NCI-H345 (cell line): ENCODE data around the gene CEL.

Source experiments
- DNase-seq: peaks from one replicate; lab custom pipeline; 2025; lab: John Stamatoyannopoulos, UW

The CEL gene

DNA sequence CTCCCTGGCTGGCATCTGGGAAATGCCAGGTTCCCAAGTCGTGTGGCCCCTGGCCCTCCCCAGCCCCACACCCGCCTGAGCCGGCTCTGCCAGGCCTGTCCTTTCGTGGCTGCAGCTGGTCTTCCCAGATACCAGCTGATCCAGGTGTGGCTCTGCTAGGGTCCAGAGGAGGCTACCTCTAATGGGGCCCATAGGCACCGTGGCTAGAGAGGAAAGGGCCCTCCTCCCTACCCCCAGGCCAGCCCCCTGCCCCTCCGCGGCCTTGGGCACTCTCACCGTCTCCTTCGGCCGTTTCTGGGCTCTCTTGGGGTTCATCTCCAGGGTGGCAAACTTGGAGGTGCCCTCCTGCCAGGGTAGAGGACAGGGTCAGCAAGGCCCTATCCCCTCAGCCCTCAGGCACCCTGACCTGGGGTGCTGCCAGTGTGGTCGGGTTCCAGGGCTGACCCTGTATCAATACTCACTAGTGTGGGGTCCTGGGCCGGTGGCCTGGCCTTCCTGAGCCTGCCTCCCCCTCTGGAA is 42.3 kb downstream of the CEL start:
- DNase-seq: no peak

DNA sequence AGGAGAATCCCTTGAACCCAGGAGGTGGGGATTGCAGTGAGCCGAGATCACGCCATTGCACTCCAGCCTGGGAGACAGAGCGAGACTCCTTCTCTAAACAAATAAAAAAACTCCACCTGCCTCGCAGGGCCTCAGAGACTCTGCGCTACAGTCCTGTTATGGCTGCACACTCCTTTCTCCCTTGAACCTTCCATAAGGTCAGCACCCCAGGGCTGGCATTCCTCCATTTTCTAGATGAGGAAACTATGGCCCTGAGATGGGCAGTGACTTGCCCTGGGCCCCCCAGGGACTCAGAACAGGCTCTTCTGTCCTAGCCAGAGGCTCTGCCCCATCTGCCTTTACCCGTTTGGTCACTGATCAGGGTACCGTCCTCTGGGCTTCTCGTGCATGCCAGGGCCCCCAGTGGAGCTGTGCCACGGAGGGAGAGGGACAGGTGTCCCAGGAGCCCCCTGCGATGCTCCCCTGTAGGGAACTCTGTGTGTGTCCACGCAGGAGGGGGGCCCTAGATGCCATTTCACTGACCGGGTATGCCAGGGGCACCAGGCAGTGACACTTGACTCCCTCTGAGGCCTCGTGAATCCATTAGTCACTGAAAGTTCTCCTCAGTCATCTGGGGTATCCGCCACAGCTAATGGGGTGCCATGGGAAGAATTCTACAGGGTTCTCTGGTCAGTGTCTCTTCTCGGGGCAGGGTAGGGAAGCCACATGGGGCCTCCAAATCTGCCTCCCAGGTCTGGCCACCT is 43.1 kb downstream of the CEL start:
- no peak for DNase-seq

DNA sequence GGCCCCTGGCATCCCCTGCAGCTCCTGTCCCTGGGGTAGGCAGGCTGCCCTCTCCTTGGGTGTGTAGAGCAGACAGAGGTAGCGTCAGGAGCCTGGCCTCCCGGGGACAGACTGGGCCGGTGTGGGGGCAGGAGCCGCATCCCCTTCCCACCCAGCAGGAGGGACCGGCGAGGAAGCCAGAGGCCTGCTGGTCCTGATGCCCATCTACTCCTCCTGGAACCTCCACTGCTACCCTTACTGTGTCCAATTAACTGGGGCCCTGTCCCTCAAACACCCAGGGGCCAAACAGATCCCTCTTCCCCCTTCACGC is 43.6 kb downstream of the CEL start:
- DNase-seq: no peak

DNA sequence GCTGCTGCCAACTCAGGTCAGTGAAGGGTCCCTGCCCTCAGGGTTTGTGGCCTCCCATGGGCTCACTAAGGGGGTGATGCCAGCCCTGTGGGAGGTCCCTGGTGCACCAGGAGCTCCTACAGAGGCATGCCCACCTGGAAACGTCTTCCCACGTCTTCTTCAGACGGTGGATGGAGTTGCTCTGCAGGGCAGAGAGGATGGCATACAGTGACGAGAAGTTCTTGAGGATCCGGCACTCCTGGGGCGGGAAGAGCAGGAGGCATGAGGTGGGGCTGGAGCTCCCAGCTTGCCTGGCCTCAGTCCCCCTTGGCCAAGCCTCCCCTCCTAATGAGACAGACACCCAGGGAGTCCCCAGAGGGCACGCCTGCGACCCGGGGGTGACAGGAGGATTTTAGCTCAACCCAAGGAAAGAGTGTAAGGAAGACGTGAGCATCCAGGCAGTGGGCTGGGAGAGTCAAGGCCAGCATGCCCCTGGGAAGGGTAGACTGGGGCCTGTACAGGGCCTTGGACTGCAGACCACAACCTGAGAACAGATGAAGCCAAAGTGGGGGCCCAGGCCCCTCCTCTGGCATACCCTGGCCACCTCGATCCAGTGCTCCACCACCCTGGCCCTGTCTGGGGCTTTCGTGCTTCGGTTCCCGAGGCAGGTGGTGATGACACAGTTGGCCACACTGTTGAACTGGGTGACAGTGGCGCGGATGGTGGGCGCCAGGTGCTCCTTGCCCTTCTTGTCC is 44.9 kb downstream of the CEL start:
- DNase-seq: no peak

DNA sequence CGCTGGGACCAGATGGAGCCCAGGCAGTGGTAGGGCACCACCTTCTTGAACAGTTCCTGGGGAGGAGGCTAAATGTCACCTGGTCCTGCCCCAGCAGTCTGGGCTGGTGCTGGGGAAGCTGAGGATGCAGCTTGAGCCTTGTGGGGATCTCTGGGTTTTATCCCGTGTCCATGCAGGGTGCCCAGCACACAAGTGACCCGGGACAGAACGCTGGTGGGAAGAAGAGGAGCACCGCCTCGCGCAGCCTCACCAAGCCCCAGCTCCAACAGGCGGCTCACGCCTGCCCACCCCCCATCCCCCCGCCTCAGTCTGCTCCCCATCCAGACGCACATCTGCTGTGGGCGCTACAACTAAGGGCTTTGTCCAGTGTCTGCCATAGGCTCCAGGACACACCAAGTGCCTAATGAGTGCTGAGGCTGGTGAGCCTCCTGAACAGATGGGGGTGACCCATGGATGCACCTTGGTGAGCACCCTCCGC is 45.5 kb downstream of the CEL start:
- DNase-seq: no peak

DNA sequence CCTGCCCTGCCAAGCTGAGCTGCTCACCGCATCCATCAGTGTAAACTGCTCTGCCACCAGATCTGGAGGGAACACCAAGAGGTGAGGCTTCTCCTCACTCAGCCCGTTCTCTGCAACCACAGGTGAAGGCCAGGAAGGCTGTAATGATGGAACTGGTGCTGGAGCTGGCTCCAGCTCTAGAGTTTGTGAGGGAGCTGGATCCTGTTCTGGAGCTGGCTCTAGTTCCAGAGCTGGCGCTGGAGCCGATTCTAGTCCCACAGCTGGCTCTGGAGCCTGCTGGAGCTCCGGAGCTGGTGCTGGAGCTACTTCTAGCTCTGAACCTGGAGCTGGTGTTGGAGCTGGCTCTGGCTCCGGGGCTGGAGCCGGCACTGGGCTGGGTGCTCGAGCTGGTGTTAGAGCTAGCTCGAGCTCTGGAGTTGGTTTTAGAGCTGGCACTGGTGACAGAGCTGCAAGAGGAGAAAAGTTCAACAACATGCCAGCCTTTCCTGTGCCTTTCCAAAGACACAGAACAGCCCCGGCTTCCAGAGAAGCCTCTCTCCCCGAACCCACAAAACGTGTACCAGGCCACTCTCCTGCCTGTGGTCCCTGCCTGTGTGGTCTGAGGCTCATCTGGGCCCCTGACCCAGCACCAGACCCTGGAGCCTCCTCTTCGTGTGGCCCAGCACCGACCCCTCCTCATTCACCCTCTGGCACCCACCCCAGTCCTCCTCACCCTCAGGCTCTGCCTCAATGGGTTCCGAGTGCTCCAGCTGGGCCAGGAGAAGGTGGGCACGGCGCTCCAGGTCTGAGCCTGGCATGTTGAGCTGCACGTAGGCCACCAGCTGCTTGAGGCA is 46.4 kb downstream of the CEL start:
- DNase-seq: no peak

DNA sequence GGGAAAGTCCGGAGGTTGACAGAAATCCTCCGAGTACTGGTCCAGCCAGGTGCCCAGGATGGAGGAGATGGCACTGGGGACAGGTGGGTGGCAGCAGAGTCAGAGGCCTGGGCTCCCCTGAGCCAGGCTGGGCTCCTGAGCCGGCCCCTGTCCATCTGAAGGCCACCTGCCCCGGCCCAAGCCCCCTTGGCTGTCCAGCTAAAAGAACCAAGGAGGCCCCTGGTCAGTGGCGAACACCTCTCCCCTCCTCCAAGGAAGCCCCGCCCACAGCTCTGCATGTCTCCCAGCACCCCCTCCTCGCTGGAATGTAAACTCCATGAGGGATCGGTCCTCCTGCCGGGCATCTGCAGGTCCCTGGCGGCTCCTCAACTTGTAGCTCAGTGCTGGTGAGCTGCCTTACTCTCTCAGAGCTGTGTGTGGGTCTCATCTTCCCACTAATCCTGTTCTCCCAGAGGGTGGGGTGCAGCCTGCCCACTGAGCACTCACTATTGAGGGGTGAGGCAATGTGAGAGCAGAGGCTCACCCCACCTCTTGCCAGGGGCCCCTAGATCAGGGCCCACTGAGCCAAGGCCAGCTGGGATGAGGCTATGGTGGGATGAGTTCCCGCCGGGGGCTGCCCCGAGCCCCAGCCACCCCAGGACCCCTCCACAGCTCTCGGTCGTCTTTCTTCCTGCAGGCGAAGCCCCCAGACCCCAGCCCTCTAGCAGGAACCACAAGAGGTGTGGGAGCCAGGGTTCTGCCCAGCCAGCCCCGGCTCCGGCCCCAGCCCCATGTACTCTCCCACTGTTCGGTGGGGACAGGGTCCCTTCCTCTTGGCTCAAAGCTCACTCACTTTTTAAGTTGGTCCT is 47.2 kb downstream of the CEL start:
- no peak for DNase-seq

DNA sequence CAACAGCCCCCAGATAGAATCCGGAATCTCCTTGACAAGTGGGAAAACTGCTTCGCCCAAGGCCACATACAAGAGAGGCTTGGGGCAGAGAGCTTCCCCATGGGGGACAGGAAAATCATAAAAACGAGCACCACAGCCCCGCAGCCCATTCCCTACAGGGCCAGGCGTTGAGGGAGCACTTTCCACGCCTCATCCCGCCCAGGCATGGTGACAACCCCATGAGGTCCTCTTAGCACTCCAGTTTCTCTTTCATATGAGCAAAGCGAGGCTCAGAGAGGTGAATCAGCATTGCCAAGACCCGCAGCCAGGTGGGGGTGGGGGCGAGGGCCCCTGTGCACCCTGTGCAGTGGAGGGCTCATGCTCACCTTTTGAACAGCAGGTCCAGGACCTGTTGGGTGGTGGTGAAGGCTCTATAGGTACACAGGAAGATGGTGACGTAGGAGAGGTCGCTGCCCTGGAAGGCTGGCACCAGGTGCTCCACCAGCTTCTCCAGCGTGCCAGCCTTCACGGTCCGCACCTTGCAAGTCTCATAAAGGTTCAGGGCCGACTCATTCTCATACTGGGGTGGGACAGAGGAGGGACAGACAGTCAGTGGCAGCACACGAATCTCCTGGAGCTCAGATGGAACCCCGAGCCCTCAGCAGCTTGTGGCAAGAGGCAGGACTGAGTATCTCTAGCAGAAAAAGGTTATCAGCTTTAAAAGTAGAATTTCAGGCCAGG is 48.3 kb downstream of the CEL start:
- no peak for DNase-seq

DNA sequence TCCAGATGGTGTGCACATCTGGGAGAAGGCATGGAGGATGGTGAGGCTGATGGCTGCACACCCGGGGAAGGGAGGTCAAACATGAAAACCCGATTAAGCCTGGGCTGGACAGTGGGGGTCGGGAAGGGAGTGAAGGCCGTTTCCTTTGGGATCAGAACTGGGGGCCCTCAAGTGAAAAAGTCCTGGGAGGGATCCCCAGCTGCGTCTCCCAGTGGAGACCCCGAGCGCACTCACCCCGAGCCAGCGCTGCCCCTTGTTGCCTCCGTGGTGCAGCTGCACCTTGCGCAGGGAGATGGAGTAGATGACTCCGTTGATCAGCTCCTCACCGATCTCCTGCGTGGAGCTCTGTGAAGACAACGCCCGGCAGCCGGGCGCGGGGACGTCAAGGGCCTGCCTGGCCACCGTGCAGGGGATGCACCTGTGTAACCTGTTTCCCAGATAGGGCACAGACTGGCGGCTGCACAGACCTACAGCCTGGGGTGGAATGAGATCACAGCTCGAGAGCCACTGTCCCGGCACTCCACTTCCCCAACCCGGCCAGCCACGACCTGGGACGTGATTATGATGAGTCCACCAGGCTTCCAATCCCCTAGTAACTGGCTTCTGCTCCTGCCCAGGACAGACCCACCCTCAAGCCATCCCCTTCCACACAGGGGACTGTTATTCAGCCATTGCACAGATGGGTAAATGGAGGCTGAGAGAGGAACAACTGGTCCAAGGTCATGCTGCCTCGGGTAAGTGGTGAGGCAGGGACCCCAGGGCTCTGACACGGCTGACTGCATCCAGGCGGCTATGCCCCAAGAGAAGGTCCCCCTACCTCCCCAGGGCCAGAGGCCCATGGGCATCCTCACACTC is 50.3 kb downstream of the CEL start:
- DNase-seq: no peak

DNA sequence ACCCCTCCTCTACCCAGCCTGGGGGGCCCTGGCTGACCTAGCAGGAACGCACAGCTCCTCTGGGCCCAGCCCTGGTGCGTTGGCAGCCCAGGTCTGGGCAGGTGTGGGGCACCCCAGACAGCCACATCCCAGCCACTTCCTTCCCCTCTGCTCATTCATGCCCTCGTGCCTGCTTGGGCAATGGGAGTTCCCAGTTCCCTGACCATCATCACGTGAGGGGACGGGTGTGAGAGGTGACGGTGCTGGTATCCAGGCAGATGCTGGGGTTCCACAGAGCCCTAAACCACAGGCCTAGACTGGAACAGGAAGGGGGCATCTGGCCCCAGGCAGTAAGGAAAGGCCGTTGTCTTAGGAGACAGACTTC is 50.9 kb downstream of the CEL start:
- no peak for DNase-seq

DNA sequence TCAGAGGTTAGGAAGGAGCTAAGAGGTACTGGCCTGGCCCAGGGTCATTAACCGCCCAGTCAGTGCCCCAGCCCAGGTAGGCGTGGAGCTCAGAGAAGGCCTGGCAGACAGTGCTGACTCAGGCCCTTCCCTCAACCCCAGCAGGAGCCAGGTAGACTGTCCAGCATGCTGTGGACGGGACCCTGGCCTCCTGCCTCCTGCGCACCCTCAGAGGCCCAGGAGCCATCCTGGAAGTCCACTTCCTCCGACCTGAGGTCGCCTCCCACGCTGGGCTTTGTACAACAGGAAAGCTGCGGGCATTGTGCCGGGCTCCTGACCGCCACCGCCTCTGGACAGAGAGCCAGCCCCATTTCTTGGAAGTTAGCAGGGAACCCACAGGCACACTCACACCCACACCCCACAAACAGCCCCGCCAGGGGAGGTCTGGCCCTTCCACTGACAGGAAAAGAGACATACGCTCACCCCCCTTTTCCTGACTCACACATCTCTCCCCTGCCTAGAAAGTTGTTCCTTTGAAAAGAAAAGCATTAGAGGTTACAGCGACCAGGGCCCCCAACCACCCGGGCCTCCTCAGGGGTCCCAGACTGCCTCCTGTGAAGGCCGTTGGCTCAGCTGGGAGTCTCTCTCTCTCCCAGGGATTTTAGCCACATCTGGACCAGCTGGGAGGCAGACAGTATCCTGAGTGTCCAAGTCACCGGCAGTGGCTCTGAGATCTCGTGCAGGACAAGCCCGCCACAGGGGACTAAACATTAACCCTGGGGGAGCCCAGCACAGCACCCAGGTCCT is 51.6 kb downstream of the CEL start:
- DNase-seq: no peak

DNA sequence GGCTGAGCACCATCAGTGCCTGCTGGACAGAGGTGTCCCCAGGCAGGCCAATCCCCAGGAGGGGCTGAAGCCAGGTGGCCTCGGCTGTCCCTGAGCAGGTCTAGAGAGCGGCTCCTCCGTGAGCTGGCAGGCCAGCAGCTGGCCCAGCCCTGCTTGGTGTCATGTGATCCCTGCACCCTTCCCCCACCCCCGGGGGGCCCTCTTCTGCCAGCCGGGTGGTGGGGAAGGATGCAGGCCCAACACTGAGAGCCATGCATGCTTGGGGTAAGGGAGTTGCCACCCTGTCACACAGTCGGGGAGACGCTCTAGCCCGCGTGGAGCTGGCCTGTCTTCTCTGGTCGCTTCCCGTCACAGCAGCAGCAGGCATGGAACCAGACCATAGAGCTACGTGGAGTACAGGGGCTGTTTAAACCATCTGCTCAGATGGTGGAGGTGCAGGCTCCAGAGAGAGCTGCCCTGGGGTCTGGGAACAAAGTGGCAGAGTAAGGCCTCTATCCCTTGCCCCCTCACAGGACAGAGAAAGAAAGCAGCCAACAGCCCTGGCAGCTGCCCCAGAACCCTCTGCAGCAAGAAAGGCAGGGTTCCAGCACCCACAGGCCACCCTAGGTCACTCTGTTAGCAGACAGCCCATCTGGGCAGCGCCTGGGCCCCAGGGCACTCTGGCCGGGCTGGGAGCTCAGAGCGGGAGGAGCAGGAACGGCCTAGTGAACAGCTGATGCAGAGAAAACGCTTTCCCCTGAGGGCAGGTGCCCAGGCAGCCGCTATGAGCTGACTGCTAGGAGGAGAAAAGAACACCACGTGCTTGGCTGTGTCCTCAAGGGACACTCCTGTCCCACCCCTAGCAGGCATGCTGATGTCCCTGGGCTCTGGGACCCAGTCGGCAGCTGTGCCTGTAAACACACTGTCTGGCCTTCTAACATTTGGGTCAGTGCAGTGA is 52.4 kb downstream of the CEL start:
- peak; percentile 36 for DNase-seq

DNA sequence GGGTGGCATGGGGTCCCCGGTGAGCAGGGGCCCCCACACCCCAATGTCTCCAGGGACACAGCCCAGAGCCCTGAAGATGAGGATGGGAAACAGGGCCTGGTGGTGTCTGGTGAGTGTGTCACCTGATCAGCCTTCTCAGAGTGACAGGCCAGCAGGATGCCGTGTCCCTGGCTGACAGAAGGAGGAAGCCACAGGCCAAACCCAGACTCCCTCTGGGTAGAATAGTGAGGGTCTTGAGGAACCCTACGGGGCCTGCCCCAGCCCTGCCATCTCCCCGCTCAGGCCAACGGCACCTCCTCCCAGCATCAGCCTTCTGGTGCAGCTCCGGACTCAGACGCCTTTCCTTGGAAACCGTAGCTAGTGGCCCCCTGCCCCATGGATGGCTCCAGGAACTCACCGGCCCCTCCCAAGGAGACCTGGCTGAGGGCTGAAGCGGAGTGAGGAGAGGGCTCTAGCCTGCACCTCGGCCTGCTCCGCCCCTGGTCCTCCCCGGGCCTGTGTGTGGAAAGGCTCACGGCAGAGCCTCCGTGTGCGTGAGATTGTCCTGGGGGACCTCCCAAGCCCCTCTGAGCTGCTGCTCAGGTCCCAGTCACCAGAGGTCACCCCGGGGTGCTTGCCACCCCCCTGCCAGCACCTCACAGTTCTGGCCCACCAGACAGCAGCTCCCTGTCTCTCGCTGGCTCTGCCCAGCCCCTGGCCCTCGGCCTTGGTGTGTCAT is 53.3 kb downstream of the CEL start:
- DNase-seq: no peak

DNA sequence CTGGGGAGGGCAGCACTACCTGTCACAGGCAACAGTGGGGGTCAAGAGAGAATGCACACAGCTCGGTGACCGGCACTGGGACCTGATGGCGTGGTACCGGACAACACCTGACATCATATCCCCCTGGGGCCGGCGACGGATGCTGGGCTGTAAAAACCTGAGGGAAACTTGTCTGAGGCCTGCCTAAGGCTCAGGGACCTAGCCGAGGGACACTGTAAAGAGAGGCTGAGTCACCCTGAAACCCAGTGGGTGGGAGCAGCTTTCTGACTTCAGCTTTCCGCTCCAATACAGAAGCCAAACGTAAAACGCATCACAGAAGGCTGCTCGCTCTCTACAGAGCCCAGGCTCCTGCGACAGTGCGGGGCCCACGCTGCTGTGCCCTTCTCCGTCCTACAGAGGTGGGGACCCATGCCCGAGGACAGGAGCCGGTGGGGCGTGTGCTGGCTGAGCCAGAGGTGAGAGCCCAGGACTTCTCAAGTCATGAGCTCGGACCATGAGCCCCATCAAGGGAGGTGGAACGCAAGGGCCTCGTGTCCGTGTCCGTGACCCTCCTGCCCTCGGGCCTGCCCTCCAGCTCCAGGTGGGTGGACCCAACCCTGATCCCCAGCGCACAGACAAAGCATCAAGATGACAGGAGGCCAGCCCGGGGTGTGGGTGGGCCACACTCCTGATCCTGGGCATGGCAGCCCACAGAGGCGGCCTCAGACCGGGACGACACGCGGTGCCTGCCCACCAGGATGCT is 54.0 kb downstream of the CEL start:
- no peak for DNase-seq

DNA sequence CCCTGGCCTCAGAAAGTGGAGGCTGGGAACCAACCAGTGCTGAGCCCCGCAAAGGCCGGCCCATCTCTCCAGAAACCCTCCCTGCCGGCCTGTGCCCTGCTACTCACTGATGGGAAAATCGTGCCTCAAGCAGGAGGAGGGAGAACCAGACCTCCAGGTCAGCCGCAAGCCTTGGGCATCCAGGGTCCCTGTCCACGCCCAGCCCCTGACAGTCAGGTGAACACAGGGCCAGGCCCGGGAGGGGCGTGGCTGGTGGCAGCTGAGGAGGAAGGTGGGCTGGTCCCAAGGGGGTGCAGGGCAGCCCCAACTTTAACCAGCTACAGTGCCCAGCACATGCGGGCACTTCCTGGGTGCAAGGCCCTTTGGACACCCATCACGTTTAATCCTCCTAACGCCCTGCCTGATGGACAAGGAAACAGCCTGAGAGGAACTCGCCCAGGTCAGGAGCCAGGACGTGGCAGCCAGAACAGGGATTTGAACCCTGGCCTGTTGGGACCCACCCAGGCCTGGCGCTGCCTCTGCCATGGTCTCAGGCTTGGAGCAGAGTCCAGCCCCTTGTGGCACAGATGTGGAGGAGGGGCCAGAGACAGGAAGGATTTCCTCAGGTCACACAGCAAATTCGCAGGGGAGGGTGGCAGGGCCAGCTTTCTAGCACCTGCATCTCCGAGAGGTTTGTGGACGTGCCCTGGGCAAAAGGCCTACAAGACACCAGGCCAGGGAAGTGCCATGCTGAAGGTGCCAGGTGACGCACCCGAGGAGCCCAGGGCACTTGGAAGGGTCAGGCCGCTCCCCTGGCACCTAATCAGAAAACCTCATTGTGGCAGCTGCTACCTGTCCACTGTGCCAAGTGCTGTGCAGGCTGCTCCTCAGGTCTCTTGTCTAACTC is 54.8 kb downstream of the CEL start:
- no peak for DNase-seq
